ENCODE data around the gene MARK4. TPM values are rescaled to one million over a fixed set of nuclear protein-coding genes. Genes with fewer than 3 reads are reported as not detected.

The MARK4 gene
- total RNA-seq, 2 donors from 2014 or later = 28.2 to 30.9 TPM

- ATAC-seq (no peak), DNase-seq (ENCODE audit: low spot score in 2 of 2) (no peak)
- no peaks in the 10 kb centered on the region for H3K9me3 Mint-ChIP-seq
- H3K27ac Mint-ChIP-seq = no peak overlapping the region
- peaks cover 0 to 14% of the 10 kb centered on the region in 2 donors for H3K36me3 Mint-ChIP-seq
These were observed 101.4 kb downstream of the MARK4 start for GRCh38 chr19:45352471-45352870.

- Mint-ChIP-seq H3K9me3 (no peaks in the 10 kb centered on the region), H3K36me3 (peaks cover 0 to 14% of the 10 kb centered on the region in 2 donors), H3K27ac (peak overlapping the region in 1 of 2 donors; percentile 19)
- DNase-seq (ENCODE audit: low spot score in 2 of 2) (no peak), ATAC-seq (peak in 1 of 2 donors; percentile 32)
These were observed 102.1 kb downstream of the MARK4 start for GRCh38 chr19:45352914-45353796.

GRCh38 chr19:45354241-45354842, 103.3 kb downstream of the MARK4 start:
- Mint-ChIP-seq H3K36me3 (peaks cover 0 to 14% of the 10 kb centered on the region in 2 donors), H3K27ac (no peak overlapping the region), H3K9me3 (no peaks in the 10 kb centered on the region)
- DNase-seq (ENCODE audit: low spot score in 2 of 2) (no peak), ATAC-seq (no peak)

Other genes starting within 250 kb of the MARK4 start
- 10 to 100 TPM; 31.7 to 56.5 TPM for gene RELB, start 249.8 kb upstream of the MARK4 start, total RNA-seq
- 100 to 1,000 TPM; 115 to 133 TPM for gene CLASRP, start 212.2 kb upstream of the MARK4 start, total RNA-seq
- 1 to 10 TPM; 2.3 to 6.7 TPM for gene ZNF296, start 174.8 kb upstream of the MARK4 start, total RNA-seq
- 10 to 100 TPM in 1 of 2 donors, 1 to 10 TPM in 1; 8.3 to 54.3 TPM for gene GEMIN7, start 172.0 kb upstream of the MARK4 start, total RNA-seq
- gene PPP1R37, start 158.1 kb upstream of the MARK4 start, total RNA-seq = 10 to 100 TPM; 12.4 to 18.3 TPM
- under 1 TPM in 1 of 2 donors, not detected in 1; 0.14 TPM for gene NKPD1, start 90.3 kb upstream of the MARK4 start, total RNA-seq
- 10 to 100 TPM; 27.2 to 36.8 TPM for gene TRAPPC6A, start 73.0 kb upstream of the MARK4 start, total RNA-seq
- 10 to 100 TPM; 15.0 to 16.7 TPM for gene BLOC1S3, start 72.5 kb upstream of the MARK4 start, total RNA-seq
- gene EXOC3L2, start 5.9 kb upstream of the MARK4 start, total RNA-seq = not detected
- gene CKM, start 71.6 kb downstream of the MARK4 start, total RNA-seq = not detected
- gene KLC3, start 89.5 kb downstream of the MARK4 start, total RNA-seq = under 1 TPM in 1 of 2 donors, not detected in 1; 0.35 TPM
- 10 to 100 TPM; 26.3 to 27.1 TPM for gene ERCC2, start 119.3 kb downstream of the MARK4 start, total RNA-seq
- 10 to 100 TPM; 10.9 to 52.2 TPM for gene PPP1R13L, start 153.8 kb downstream of the MARK4 start, total RNA-seq
- 10 to 100 TPM in 1 of 2 donors, 1 to 10 TPM in 1; 6.8 to 14.1 TPM for gene POLR1G, start 155.4 kb downstream of the MARK4 start, total RNA-seq
- gene ERCC1, start 172.6 kb downstream of the MARK4 start, total RNA-seq = 10 to 100 TPM in 1 of 2 donors, 1 to 10 TPM in 1; 9.7 to 60.7 TPM
- gene FOSB, start 216.7 kb downstream of the MARK4 start, total RNA-seq = 10 to 100 TPM; 19.9 to 37.6 TPM
- gene RTN2, start 245.8 kb downstream of the MARK4 start, total RNA-seq = 1 to 10 TPM; 3.2 to 5.1 TPM
- 1 to 10 TPM; 1.5 to 7.4 TPM for gene PPM1N, start 247.2 kb downstream of the MARK4 start, total RNA-seq